PC-9 (cell line): ENCODE measurements around the gene MYO5B.

ENCODE experiments used
- EZH2 ChIP-seq: fragments of 200-600 bp; sonication (generic); IDR thresholded peaks from 2 replicates; pipeline ENCODE4 v1.8.0; 2017; ENCODE audit warnings: antibody characterized with exemption, low read depth
- TF ChIP-seq, protein P1 (sequence below): fragments of 200-600 bp; sonication (generic); conservative IDR thresholded peaks from 2 replicates; pipeline ENCODE4 v1.6.1; 2017; ENCODE audit warnings: mixed run types, antibody characterized with exemption, mild to moderate bottlenecking, moderate library complexity

DNA sequence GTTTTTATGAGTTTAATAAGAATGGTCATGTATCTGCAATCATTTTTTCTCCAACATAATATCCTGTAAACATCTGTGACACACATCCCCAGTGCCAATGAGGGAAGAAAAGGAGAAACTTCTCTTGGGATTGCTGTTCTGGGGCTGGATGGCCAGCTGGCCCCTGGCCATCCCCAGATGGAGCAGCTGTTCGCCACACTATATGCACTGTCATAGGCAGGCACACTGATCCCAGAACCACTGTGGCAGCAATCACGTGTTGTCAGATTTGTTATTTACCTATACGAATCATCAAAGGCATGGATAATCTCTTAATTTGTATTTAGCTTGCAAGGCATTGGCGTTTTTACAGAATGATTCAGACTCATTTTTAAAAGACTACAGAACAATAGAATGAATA lies 214.1 kb downstream of the MYO5B start:
- TF ChIP-seq, protein P1, sequence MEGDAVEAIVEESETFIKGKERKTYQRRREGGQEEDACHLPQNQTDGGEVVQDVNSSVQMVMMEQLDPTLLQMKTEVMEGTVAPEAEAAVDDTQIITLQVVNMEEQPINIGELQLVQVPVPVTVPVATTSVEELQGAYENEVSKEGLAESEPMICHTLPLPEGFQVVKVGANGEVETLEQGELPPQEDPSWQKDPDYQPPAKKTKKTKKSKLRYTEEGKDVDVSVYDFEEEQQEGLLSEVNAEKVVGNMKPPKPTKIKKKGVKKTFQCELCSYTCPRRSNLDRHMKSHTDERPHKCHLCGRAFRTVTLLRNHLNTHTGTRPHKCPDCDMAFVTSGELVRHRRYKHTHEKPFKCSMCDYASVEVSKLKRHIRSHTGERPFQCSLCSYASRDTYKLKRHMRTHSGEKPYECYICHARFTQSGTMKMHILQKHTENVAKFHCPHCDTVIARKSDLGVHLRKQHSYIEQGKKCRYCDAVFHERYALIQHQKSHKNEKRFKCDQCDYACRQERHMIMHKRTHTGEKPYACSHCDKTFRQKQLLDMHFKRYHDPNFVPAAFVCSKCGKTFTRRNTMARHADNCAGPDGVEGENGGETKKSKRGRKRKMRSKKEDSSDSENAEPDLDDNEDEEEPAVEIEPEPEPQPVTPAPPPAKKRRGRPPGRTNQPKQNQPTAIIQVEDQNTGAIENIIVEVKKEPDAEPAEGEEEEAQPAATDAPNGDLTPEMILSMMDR: no peak
- no peak for TF ChIP-seq EZH2
